ENCODE results near the gene ZKSCAN8.

DNA sequence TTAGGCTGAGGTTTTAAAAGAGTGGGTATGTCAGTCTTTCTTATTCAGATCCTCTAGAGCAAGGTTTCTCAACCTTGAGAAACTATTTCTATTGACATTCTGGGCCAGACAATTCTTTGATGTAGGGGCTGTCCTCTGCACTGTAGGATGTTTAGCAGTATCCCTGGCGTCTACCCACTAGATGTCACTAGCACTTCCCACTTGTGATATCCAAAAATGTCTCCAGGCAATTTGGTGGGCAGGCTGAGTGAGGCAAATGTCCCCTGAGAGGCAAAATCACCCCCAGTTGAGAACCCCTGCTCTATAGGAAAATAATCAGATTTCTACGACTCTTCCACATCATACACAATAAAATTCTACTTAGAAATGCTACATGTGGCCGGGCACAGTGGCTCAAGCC lies 7.7 kb upstream of the ZKSCAN8 start:
- TF ChIP-seq YY1 (IDR thresholded peaks at IDR 0.05; ENCODE audit: insufficient read depth, insufficient read length), result no peak
- TF ChIP-seq ZNF274 (IDR thresholded peaks at IDR 0.05; ENCODE audit: low read depth, low read length), result no peak
